KMS-11 (cell line): Measurements from ENCODE around the gene UROS.

Source experiments
- H2AFZ ChIP-seq: fragments of 200-600 bp; sonication (generic); 2 replicates; pipeline ENCODE4 v1.6.1; 2016; ENCODE audit warnings: antibody characterized with exemption, mixed run types, low read depth
- H3K27ac ChIP-seq: fragments of 200-600 bp; sonication (generic); 2 replicates; pipeline ENCODE4 v1.6.1; 2016; ENCODE audit warnings: mild to moderate bottlenecking, mixed run types
- H3K27me3 ChIP-seq: fragments of 200-600 bp; sonication (generic); 2 replicates; pipeline ENCODE4 v1.6.1; 2017; ENCODE audit warnings: mild to moderate bottlenecking, low read depth, mixed run types, moderate library complexity; ENCODE audit not compliant: insufficient read depth
- H3K36me3 ChIP-seq: fragments of 200-600 bp; sonication (generic); 2 replicates; pipeline ENCODE4 v1.6.1; 2017; ENCODE audit warnings: mild to moderate bottlenecking, mixed run types; ENCODE audit not compliant: insufficient read depth
- H3K4me1 ChIP-seq: fragments of 200-600 bp; sonication (generic); 2 replicates; pipeline ENCODE4 v1.6.1; 2016; ENCODE audit warnings: mild to moderate bottlenecking, low read depth, mixed run types; ENCODE audit not compliant: poor library complexity, severe bottlenecking
- H3K4me2 ChIP-seq: fragments of 200-600 bp; sonication (generic); 2 replicates; pipeline ENCODE4 v1.7.0; 2016; ENCODE audit warnings: mild to moderate bottlenecking, mixed run types
- H3K4me3 ChIP-seq: fragments of 200-600 bp; sonication (generic); IDR thresholded peaks from 2 replicates; pipeline ENCODE4 v1.6.1; 2017; ENCODE audit warnings: low read depth, low read length, mixed read lengths; ENCODE audit not compliant: insufficient read depth
- H3K79me2 ChIP-seq: fragments of 200-600 bp; sonication (generic); 2 replicates; pipeline ENCODE4 v1.6.1; 2016; ENCODE audit warnings: low read depth, mixed run types; ENCODE audit not compliant: insufficient read depth
- H3K9ac ChIP-seq: fragments of 200-600 bp; sonication (generic); 2 replicates; pipeline ENCODE4 v1.6.1; 2016; ENCODE audit warnings: mild to moderate bottlenecking, mixed run types
- H4K20me1 ChIP-seq: fragments of 200-600 bp; sonication (generic); 2 replicates; pipeline ENCODE4 v1.6.1; 2016; ENCODE audit warnings: mild to moderate bottlenecking, mixed run types; ENCODE audit not compliant: insufficient read depth
- TF ChIP-seq, protein P1 (sequence below): fragments of 200-600 bp; sonication (generic); conservative IDR thresholded peaks from 2 replicates; pipeline ENCODE4 v1.6.1; 2017; ENCODE audit warnings: low read depth, mild to moderate bottlenecking, antibody characterized with exemption, low read length, moderate library complexity, mixed read lengths

UROS gene

DNA sequence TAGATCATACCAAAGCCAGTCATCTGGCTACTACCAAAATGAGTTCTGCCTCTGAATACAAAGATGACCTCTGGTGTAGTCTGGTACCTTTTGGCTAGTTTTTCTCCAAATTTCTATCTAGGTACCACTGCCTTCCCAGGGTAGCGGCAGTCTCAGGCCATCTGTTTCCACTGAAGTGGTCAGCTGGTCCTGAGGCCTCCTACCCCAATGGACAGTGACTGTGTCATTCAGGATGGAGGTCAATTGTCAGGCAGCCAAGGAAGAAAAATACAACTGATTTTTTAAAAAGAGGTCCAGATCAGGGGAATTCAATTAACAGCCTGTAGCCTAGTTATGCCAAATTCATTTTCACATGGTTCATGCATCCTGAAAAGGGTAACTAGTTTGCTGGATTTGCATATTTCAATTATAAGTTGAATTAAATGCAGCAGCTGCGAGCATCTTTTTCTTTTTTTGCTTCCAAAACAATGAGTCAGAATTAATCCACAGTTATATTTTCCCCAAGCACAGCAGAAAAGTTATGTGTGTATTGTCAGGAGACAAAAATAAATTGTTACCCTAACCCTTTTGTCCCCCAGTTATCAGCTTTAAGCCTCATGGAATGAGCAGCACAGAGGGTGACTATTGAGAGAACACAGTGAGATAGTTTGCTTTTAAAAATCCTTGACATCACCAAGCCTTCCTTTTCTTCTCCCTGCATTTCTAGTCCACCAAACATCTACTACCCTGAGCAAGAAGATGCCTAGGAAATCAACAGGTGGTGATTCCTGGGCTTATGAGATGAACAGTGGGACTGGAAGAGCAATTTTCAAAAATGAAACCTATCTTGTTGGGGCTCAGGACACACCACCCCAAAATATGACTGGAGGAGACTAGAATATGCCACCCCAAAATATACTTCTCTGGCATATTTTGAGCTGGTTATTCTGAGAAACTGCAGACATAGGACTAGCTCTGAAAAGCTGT lies 28.0 kb upstream of the UROS start:
- H3K4me2 ChIP-seq: no peak overlapping the region
- H3K36me3 ChIP-seq: no peaks in the 10 kb centered on the region
- no peak overlapping the region for H3K9ac ChIP-seq
- H3K27me3 ChIP-seq: no peaks in the 10 kb centered on the region
- H3K4me3 ChIP-seq: no peak overlapping the region
- TF ChIP-seq, protein P1, sequence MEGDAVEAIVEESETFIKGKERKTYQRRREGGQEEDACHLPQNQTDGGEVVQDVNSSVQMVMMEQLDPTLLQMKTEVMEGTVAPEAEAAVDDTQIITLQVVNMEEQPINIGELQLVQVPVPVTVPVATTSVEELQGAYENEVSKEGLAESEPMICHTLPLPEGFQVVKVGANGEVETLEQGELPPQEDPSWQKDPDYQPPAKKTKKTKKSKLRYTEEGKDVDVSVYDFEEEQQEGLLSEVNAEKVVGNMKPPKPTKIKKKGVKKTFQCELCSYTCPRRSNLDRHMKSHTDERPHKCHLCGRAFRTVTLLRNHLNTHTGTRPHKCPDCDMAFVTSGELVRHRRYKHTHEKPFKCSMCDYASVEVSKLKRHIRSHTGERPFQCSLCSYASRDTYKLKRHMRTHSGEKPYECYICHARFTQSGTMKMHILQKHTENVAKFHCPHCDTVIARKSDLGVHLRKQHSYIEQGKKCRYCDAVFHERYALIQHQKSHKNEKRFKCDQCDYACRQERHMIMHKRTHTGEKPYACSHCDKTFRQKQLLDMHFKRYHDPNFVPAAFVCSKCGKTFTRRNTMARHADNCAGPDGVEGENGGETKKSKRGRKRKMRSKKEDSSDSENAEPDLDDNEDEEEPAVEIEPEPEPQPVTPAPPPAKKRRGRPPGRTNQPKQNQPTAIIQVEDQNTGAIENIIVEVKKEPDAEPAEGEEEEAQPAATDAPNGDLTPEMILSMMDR: no peak
- H4K20me1 ChIP-seq: no peaks in the 10 kb centered on the region
- H3K79me2 ChIP-seq: no peaks in the 10 kb centered on the region
- H2AFZ ChIP-seq: no peak overlapping the region
- H3K4me1 ChIP-seq: no peaks in the 10 kb centered on the region
- no peak overlapping the region for H3K27ac ChIP-seq

DNA sequence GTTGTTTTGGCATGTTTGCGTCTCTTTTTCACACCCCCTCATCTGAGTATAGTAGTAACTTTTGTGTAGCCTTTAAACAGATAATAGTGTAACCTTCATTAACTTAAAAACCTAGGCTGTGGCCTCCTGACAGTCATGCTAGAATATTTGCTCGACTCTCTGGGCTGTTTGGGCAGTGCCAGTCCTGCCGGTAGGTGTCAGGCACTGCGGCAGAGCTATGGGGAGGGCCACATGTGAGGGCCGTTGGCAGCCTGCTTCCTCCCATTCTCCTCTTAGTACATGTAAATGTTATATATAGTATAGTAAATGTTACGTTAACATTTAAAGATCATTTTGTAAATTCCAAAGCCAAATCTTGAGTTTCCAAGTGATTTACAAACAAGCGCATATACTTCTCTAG lies 26.4 kb upstream of the UROS start:
- Histone ChIP-seq H2AFZ (no peak overlapping the region), H3K4me1 (no peaks in the 10 kb centered on the region), H3K79me2 (no peaks in the 10 kb centered on the region), H3K4me3 (no peak overlapping the region), H3K36me3 (no peaks in the 10 kb centered on the region), H3K4me2 (no peak overlapping the region), H3K27ac (no peak overlapping the region), H3K9ac (no peak overlapping the region), H4K20me1 (no peaks in the 10 kb centered on the region), H3K27me3 (no peaks in the 10 kb centered on the region)
- TF ChIP-seq, protein P1: no peak

DNA sequence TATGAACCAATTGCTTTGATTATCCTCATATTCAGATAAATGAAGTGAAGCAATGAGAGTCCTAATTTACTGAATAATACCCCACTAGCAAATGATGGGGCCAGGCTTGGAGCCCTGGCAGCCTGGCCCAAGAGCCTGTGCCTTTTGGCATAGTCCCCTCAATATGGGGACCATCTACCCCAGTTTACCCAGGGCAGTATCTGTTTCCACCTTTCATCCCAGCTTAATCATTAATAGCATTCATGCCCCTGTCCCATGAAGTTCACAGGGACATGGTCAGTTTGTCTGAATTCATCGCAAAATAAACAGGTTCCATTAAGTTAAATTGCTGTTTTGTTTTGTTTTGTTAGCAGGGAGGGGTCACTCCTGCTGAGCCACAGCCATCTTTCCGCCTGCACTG lies 25.8 kb upstream of the UROS start:
- H3K4me2 ChIP-seq: no peak overlapping the region
- H3K27me3 ChIP-seq: no peaks in the 10 kb centered on the region
- no peak overlapping the region for H3K27ac ChIP-seq
- H2AFZ ChIP-seq: no peak overlapping the region
- no peaks in the 10 kb centered on the region for H3K79me2 ChIP-seq
- TF ChIP-seq, protein P1: no peak
- no peak overlapping the region for H3K9ac ChIP-seq
- no peaks in the 10 kb centered on the region for H3K36me3 ChIP-seq
- H4K20me1 ChIP-seq: no peaks in the 10 kb centered on the region
- no peaks in the 10 kb centered on the region for H3K4me1 ChIP-seq
- H3K4me3 ChIP-seq: no peak overlapping the region

DNA sequence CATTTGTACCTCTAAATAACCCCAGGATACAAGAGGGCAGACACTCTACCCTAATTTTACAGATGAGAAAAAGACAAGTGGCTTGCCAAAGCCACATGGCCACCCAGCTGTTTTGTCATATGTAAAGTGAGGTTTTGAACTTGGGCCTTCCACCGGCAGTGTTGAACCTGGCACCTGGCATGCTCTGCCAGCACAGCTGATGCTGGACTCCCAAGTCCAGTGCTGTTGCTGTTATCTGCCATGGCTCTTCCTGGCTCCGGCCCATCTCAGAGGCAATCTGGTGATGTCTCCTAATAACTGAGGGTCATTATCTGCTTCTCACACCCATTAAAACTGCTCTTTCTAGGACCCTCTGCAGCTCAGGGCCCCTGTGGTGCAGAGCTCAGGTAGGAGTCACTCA lies 25.3 kb upstream of the UROS start:
- H3K4me2 ChIP-seq: no peak overlapping the region
- no peaks in the 10 kb centered on the region for H3K4me1 ChIP-seq
- H2AFZ ChIP-seq: no peak overlapping the region
- TF ChIP-seq, protein P1: no peak
- no peak overlapping the region for H3K4me3 ChIP-seq
- H3K27ac ChIP-seq: no peak overlapping the region
- no peaks in the 10 kb centered on the region for H3K27me3 ChIP-seq
- H3K79me2 ChIP-seq: no peaks in the 10 kb centered on the region
- H3K9ac ChIP-seq: no peak overlapping the region
- H3K36me3 ChIP-seq: no peaks in the 10 kb centered on the region
- no peaks in the 10 kb centered on the region for H4K20me1 ChIP-seq
